HEK293 (cell line): ENCODE measurements around the gene BAG1.

Source experiments
- CTCF ChIA-PET: fragments of 350-600 bp; formaldehyde crosslinking; extraction: SDS; loops from one replicate; lab custom pipeline; 2021; ENCODE audit warnings: antibody characterized with exemption; lab: Yijun Ruan, JAX
- POLR2A ChIA-PET: fragments of 300-600 bp; formaldehyde crosslinking; extraction: SDS; loops from one replicate; lab custom pipeline; 2020; ENCODE audit warnings: antibody characterized with exemption, inconsistent platforms; lab: Yijun Ruan, JAX
- H3K27ac ChIP-seq: fragments of 200-500 bp; sonication (Bioruptor generic); 2 replicates; pipeline ENCODE4 v1.5.1; 2014; ENCODE audit warnings: low read depth, low read length, control low read depth, inconsistent platforms; ENCODE audit errors: extremely low read depth
- H3K36me3 ChIP-seq, 2 experiments: fragments of 200-500 bp in 1 of 2; sonication (Bioruptor generic) in 1 of 2; 1 replicate in 1 of 2; 2 replicates in 1 of 2; pipeline ENCODE4 v1.5.1; 2014 to 2017; ENCODE audit warnings: inconsistent platforms in 2 of 2, low read length in 2 of 2; ENCODE audit not compliant: control insufficient read depth in 2 of 2, insufficient read depth in 1 of 2
- H3K4me1 ChIP-seq: fragments of 200-500 bp; sonication (Bioruptor generic); 2 replicates; pipeline ENCODE4 v1.5.1; 2014; ENCODE audit warnings: mild to moderate bottlenecking, low read length, inconsistent platforms; ENCODE audit not compliant: control insufficient read depth, insufficient read depth
- H3K4me3 ChIP-seq: 2 replicates; pipeline ENCODE4 v1.5.1; 2011; ENCODE audit warnings: low read depth, mild to moderate bottlenecking, control low read depth, low read length, moderate library complexity
- H3K9me3 ChIP-seq: fragments of 200-500 bp; sonication (Bioruptor generic); 2 replicates; pipeline ENCODE4 v1.5.1; 2014; ENCODE audit warnings: low read depth, low read length, inconsistent platforms; ENCODE audit not compliant: control insufficient read depth, insufficient read depth
- GLI2 ChIP-seq: fragments of 450-650 bp; formaldehyde crosslinking; IDR thresholded peaks from 2 replicates; pipeline ENCODE4; 2017; ENCODE audit warnings: missing biosample characterization, missing genetic modification characterization, low read depth, borderline replicate concordance
- HOXC10 ChIP-seq: sonication (generic); formaldehyde crosslinking; IDR thresholded peaks from 2 replicates; pipeline ENCODE4 v1.8.1; 2023; ENCODE audit warnings: mild to moderate bottlenecking, missing genetic modification reagents
- KLF10 ChIP-seq: fragments of 450-650 bp; IDR thresholded peaks from 2 replicates; pipeline ENCODE4 v1.5.1; 2018; ENCODE audit warnings: missing biosample characterization, mild to moderate bottlenecking, missing genetic modification characterization
- KLF16 ChIP-seq: fragments of 450-650 bp; formaldehyde crosslinking; IDR thresholded peaks from 2 replicates; pipeline ENCODE4 v1.5.1; 2017; ENCODE audit warnings: missing biosample characterization, missing genetic modification characterization
- KLF7 ChIP-seq: fragments of 450-650 bp; formaldehyde crosslinking; IDR thresholded peaks from 2 replicates; pipeline ENCODE4 v1.5.1; 2016; ENCODE audit warnings: missing biosample characterization, missing genetic modification characterization, borderline replicate concordance
- PBX3 ChIP-seq: sonication (generic); formaldehyde crosslinking; IDR thresholded peaks from 2 replicates; pipeline ENCODE4 v1.8.1; 2022; ENCODE audit warnings: mild to moderate bottlenecking, moderate library complexity, missing genetic modification reagents
- PRDM10 ChIP-seq: fragments of 450-650 bp; formaldehyde crosslinking; IDR thresholded peaks from 2 replicates; pipeline ENCODE4 v1.5.1; 2016; ENCODE audit warnings: missing biosample characterization, missing genetic modification characterization
- TSHZ1 ChIP-seq: fragments of 450-650 bp; formaldehyde crosslinking; IDR thresholded peaks from 2 replicates; pipeline ENCODE4 v1.5.1; 2016; ENCODE audit warnings: missing biosample characterization, missing genetic modification characterization, borderline replicate concordance
- WT1 ChIP-seq: fragments of 450-650 bp; formaldehyde crosslinking; IDR thresholded peaks from 2 replicates; pipeline ENCODE4 v1.5.1; 2016; ENCODE audit warnings: missing biosample characterization, missing genetic modification characterization
- YY1 ChIP-seq: fragments of 450-650 bp; formaldehyde crosslinking; IDR thresholded peaks from 2 replicates; pipeline ENCODE4 v1.5.1; 2018; ENCODE audit warnings: missing biosample characterization, missing genetic modification characterization
- ZBTB17 ChIP-seq: fragments of 450-650 bp; formaldehyde crosslinking; IDR thresholded peaks from 2 replicates; pipeline ENCODE4 v1.5.1; 2016; ENCODE audit warnings: missing biosample characterization, missing genetic modification characterization
- ZBTB26 ChIP-seq: fragments of 450-650 bp; formaldehyde crosslinking; optimal IDR thresholded peaks from 2 replicates; pipeline ENCODE3; 2016; ENCODE audit warnings: missing biosample characterization, mild to moderate bottlenecking, missing genetic modification characterization
- ZBTB8A ChIP-seq: fragments of 450-650 bp; formaldehyde crosslinking; IDR thresholded peaks from 2 replicates; pipeline ENCODE4 v1.5.1; 2016; ENCODE audit warnings: missing biosample characterization, missing genetic modification characterization
- ZNF157 ChIP-seq: fragments of 450-650 bp; formaldehyde crosslinking; IDR thresholded peaks from 2 replicates; pipeline ENCODE4 v1.5.1; 2016; ENCODE audit warnings: missing biosample characterization, missing genetic modification characterization
- ZNF24 ChIP-seq: fragments of 450-650 bp; formaldehyde crosslinking; IDR thresholded peaks from 2 replicates; pipeline ENCODE4 v1.5.1; 2016; ENCODE audit warnings: missing biosample characterization, missing genetic modification characterization
- ZNF302 ChIP-seq: fragments of 450-650 bp; formaldehyde crosslinking; IDR thresholded peaks from 2 replicates; pipeline ENCODE4 v1.5.1; 2016; ENCODE audit warnings: missing biosample characterization, missing genetic modification characterization, low read depth
- ZNF488 ChIP-seq: fragments of 450-650 bp; formaldehyde crosslinking; IDR thresholded peaks from 2 replicates; pipeline ENCODE4 v1.5.1; 2016; ENCODE audit warnings: missing biosample characterization, missing genetic modification characterization
- ZNF544 ChIP-seq: fragments of 450-650 bp; formaldehyde crosslinking; IDR thresholded peaks from 2 replicates; pipeline ENCODE4 v1.5.0; 2017; ENCODE audit warnings: missing biosample characterization, missing genetic modification characterization
- ZNF555 ChIP-seq: fragments of 450-650 bp; formaldehyde crosslinking; conservative IDR thresholded peaks from 2 replicates; pipeline ENCODE4 v1.5.1; 2017; ENCODE audit warnings: missing biosample characterization, mild to moderate bottlenecking, missing genetic modification characterization, inconsistent platforms
- ZNF621 ChIP-seq: fragments of 450-650 bp; formaldehyde crosslinking; IDR thresholded peaks from 2 replicates; pipeline ENCODE4 v1.5.1; 2017; ENCODE audit warnings: missing biosample characterization, missing genetic modification characterization
- ZNF654 ChIP-seq: fragments of 450-650 bp; formaldehyde crosslinking; IDR thresholded peaks from 2 replicates; pipeline ENCODE4 v1.5.1; 2016; ENCODE audit warnings: low read depth, missing biosample characterization, missing genetic modification characterization
- ZNF670 ChIP-seq: fragments of 450-650 bp; formaldehyde crosslinking; IDR thresholded peaks from 2 replicates; pipeline ENCODE4 v1.5.1; 2016; ENCODE audit warnings: missing biosample characterization, missing genetic modification characterization, low read depth
- ZNF785 ChIP-seq: fragments of 450-650 bp; formaldehyde crosslinking; IDR thresholded peaks from 2 replicates; pipeline ENCODE4 v1.5.1; 2016; ENCODE audit warnings: missing biosample characterization, missing genetic modification characterization
- ZNF843 ChIP-seq: fragments of 450-650 bp; formaldehyde crosslinking; IDR thresholded peaks from 2 replicates; pipeline ENCODE4 v1.5.1; 2016; ENCODE audit warnings: missing biosample characterization, missing genetic modification characterization
- ZXDB ChIP-seq: fragments of 450-650 bp; formaldehyde crosslinking; IDR thresholded peaks from 2 replicates; pipeline ENCODE4 v1.5.1; 2016; ENCODE audit warnings: missing biosample characterization, missing genetic modification characterization

Gene BAG1

GRCh38 chr9:33228606-33229005 lies 35.9 kb downstream of the BAG1 start (continued):
- TF ChIP-seq PRDM10 (tag by site-specific recombination), result no peak
- TF ChIP-seq ZNF555, result no peak
- no peak for TF ChIP-seq ZNF157 (tag by site-specific recombination)
- TF ChIP-seq, all 188 proteins: peak for 0

- ChIA-PET POLR2A (no interaction called here), CTCF (interaction anchor here (0.6 to 1.3 kb wide), 4 partner anchors 57 to 167 kb away, joined by 3 to 4 read pairs (median 3); no protein-coding TSS in a partner anchor)
- TF ChIP-seq ZNF544 (tag by site-specific recombination), result no peak
- TF ChIP-seq YY1 (tag by site-specific recombination), result no peak
- TF ChIP-seq TSHZ1 (tag by site-specific recombination), result no peak
- no peak for TF ChIP-seq ZNF302
- no peak for TF ChIP-seq ZNF621 (tag by site-specific recombination)
- TF ChIP-seq KLF16, result no peak
- no peak for TF ChIP-seq ZNF785 (tag by site-specific recombination)
- no peak for TF ChIP-seq WT1 (tag by site-specific recombination)
- no peak for TF ChIP-seq ZBTB26 (tag by site-specific recombination)
- TF ChIP-seq HOXC10 (CRISPR knock-in tag), result no peak
- no peak for TF ChIP-seq ZNF488 (tag by site-specific recombination)
- no peak for TF ChIP-seq KLF7 (tag by site-specific recombination)
- no peaks in the 10 kb centered on the region for H3K36me3 ChIP-seq
- no peak overlapping the region for H3K27ac ChIP-seq
- H3K9me3 ChIP-seq, result no peaks in the 10 kb centered on the region
- no peak overlapping the region for H3K4me3 ChIP-seq
- H3K4me1 ChIP-seq, result no peaks in the 10 kb centered on the region
Observed at GRCh38 chr9:33227741-33228140, 36.8 kb downstream of the BAG1 start.

- H3K4me1 ChIP-seq, result no peaks in the 10 kb centered on the region
- no peak overlapping the region for H3K27ac ChIP-seq
- no peak overlapping the region for H3K4me3 ChIP-seq
- H3K36me3 ChIP-seq, result no peaks in the 10 kb centered on the region
- no peaks in the 10 kb centered on the region for H3K9me3 ChIP-seq
- ChIA-PET CTCF (interaction anchor here (0.6 to 2.6 kb wide), 26 partner anchors 7 to 523 kb away, joined by 3 to 27 read pairs (median 5); partner anchors contain the start of gene SMU1), POLR2A (interaction anchor here (1.1 kb wide), 1 partner anchor 68 kb away, joined by 3 read pairs; no protein-coding TSS in a partner anchor)
- TF ChIP-seq KLF10 (tag by site-specific recombination) (no peak), GLI2 (tag by site-specific recombination) (no peak), ZNF654 (no peak), HOXC10 (CRISPR knock-in tag) (no peak), ZBTB17 (no peak), ZNF843 (tag by site-specific recombination) (no peak), ZBTB8A (tag by site-specific recombination) (no peak), ZNF24 (tag by site-specific recombination) (no peak), ZXDB (no peak), PBX3 (CRISPR knock-in tag) (no peak), ZNF670 (tag by site-specific recombination) (no peak)
Observed at GRCh38 chr9:33227008-33227398, 37.5 kb downstream of the BAG1 start.
